ENCODE measurements around the gene MVB12B. TPM values are rescaled to one million over a fixed set of nuclear protein-coding genes. Genes with fewer than 3 reads are reported as not detected.

MVB12B gene
- total RNA-seq, 4 donors from 2014 or later, result 15.7 to 27.3 (median 22.7) TPM

GRCh38 chr9:126452106-126452505, 125.5 kb downstream of the MVB12B start:
- TF ChIP-seq EP300 (IDR thresholded peaks at IDR 0.05; ENCODE audit: low read depth), result no peak
- TF ChIP-seq POLR2AphosphoS5 (IDR thresholded peaks at IDR 0.05), result no peak
- TF ChIP-seq CTCF (IDR thresholded peaks at IDR 0.05), result no peak
- TF ChIP-seq POLR2A (IDR thresholded peaks at IDR 0.05), result no peak
- Histone ChIP-seq H3K27me3 (no peaks in the 10 kb centered on the region), H3K4me1 (no peaks in the 10 kb centered on the region), H3K27ac (no peak overlapping the region), H3K9me3 (no peaks in the 10 kb centered on the region), H3K36me3 (no peaks in the 10 kb centered on the region), H3K4me3 (no peak overlapping the region)
- no peak for DNase-seq
- in situ Hi-C loops (cut with MboI; ENCODE audit: low pct_ligation_motif_present in 1 of 4, low pct_unique_long_range_greater_than_20kb in 1 of 4, low sequenced_read_pairs in 3 of 4), result no loop called here
- intact Hi-C loops (cut with DNase I; ENCODE audit: low total_unique reads), result no loop called here
- 90 to 93% methylated on average over 6 to 12 of the region's 12 CpGs for WGBS, 2 donors (ENCODE audit: low coverage in 1 of 2)

- H3K4me1 ChIP-seq, result no peaks in the 10 kb centered on the region
- no peak overlapping the region for H3K4me3 ChIP-seq
- intact Hi-C loops (cut with DNase I; ENCODE audit: low total_unique reads), result no loop called here
- no peak overlapping the region for H3K27ac ChIP-seq
- in situ Hi-C loops (cut with MboI; ENCODE audit: low pct_ligation_motif_present in 1 of 4, low pct_unique_long_range_greater_than_20kb in 1 of 4, low sequenced_read_pairs in 3 of 4), result no loop called here
- no peaks in the 10 kb centered on the region for H3K36me3 ChIP-seq
- no peaks in the 10 kb centered on the region for H3K27me3 ChIP-seq
- no peak for DNase-seq
- no peaks in the 10 kb centered on the region for H3K9me3 ChIP-seq
- TF ChIP-seq POLR2AphosphoS5 (IDR thresholded peaks at IDR 0.05) (no peak), EP300 (IDR thresholded peaks at IDR 0.05; ENCODE audit: low read depth) (no peak), POLR2A (IDR thresholded peaks at IDR 0.05) (no peak), CTCF (IDR thresholded peaks at IDR 0.05) (no peak)
- 83 to 90% methylated on average over 3 to 14 of the region's 14 CpGs for WGBS, 2 donors (ENCODE audit: low coverage in 1 of 2)
Measured at GRCh38 chr9:126453156-126453963, 126.7 kb downstream of the MVB12B start.

- Histone ChIP-seq H3K4me1 (no peaks in the 10 kb centered on the region), H3K27ac (no peak overlapping the region), H3K4me3 (no peak overlapping the region), H3K27me3 (no peaks in the 10 kb centered on the region), H3K36me3 (no peaks in the 10 kb centered on the region), H3K9me3 (no peaks in the 10 kb centered on the region)
- in situ Hi-C loops (cut with MboI; ENCODE audit: low pct_ligation_motif_present in 1 of 4, low pct_unique_long_range_greater_than_20kb in 1 of 4, low sequenced_read_pairs in 3 of 4) (no loop called here), intact Hi-C loops (cut with DNase I; ENCODE audit: low total_unique reads) (no loop called here)
- no peak for DNase-seq
- TF ChIP-seq CTCF (IDR thresholded peaks at IDR 0.05), result no peak
- TF ChIP-seq POLR2A (IDR thresholded peaks at IDR 0.05), result no peak
- WGBS, 2 donors (ENCODE audit: low coverage in 1 of 2), result 75 to 94% methylated on average over 1 to 4 of the region's 4 CpGs
Measured at GRCh38 chr9:126454215-126454614, 127.6 kb downstream of the MVB12B start.

- 94% methylated on average over 9 of the region's 9 CpGs; no CpG with 5 or more reads in 1 of the 2 donors for WGBS, 2 donors (ENCODE audit: low coverage in 1 of 2)
- TF ChIP-seq POLR2A (IDR thresholded peaks at IDR 0.05) (no peak), CTCF (IDR thresholded peaks at IDR 0.05) (no peak), POLR2AphosphoS5 (IDR thresholded peaks at IDR 0.05) (no peak), EP300 (IDR thresholded peaks at IDR 0.05; ENCODE audit: low read depth) (no peak)
- Histone ChIP-seq H3K27me3 (no peaks in the 10 kb centered on the region), H3K4me1 (no peaks in the 10 kb centered on the region), H3K36me3 (no peaks in the 10 kb centered on the region), H3K9me3 (no peaks in the 10 kb centered on the region), H3K4me3 (no peak overlapping the region), H3K27ac (no peak overlapping the region)
- intact Hi-C loops (cut with DNase I; ENCODE audit: low total_unique reads), result no loop called here
- in situ Hi-C loops (cut with MboI; ENCODE audit: low pct_ligation_motif_present in 1 of 4, low pct_unique_long_range_greater_than_20kb in 1 of 4, low sequenced_read_pairs in 3 of 4), result no loop called here
- no peak for DNase-seq
Measured at GRCh38 chr9:126454795-126455194, 128.2 kb downstream of the MVB12B start.
